ENCODE results near the gene SLC15A2. TPM values are rescaled to one million over a fixed set of nuclear protein-coding genes. Genes with fewer than 3 reads are reported as not detected.

Gene SLC15A2
- total and polyA plus RNA-seq, 10 donors: 4.3 to 18.7 (median 11.2) TPM

DNA sequence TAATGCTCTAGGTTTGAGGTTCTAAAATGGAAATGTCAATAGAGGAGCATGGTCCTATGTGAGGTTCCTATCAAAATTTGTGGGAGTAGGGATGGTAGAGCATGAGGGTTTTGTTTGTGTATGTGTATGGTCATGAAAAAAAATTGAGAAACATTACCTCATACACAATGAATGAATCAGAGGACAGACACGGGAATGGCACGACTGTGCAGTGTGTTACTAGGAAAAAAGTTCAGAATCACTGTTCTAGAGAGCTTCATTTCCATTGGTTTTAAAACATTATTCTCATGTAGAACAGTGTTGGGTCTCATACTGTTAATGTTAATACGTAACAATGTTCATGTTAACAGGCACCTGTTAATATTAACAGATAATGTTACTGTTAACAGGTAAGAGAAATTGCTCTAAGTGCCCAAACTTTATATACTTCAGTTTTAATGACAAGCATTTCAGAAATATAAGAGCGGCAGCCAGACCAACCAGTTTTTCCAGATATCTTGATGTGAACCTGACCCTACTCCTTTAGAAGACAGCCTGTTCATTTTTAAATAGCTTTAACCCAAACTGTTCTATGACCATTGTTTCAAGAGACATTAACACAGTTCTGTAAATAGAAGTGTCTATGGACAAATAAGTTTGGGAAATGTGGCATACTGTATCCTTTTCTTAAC lies 48.0 kb downstream of the SLC15A2 start:
- H3K27me3 ChIP-seq (replicated peaks in 1 of 7): no peaks in the 10 kb centered on the region
- intact Hi-C loops (cut with DNase I; ENCODE audit: low total_unique reads): no loop called here
- WGBS, 5 donors: 90 to 94% (median 92%) methylated on average over 4 of the region's 4 CpGs
- H3K4me1 ChIP-seq: no peaks in the 10 kb centered on the region
- peaks cover 0 to 74% (median 16%) of the 10 kb centered on the region in 6 donors for H3K36me3 ChIP-seq
- H3K9me3 ChIP-seq: no peaks in the 10 kb centered on the region
- no peak overlapping the region for H3K27ac ChIP-seq
- no peak overlapping the region for H3K4me3 ChIP-seq
- no peak for DNase-seq
- TF ChIP-seq, protein P1, sequence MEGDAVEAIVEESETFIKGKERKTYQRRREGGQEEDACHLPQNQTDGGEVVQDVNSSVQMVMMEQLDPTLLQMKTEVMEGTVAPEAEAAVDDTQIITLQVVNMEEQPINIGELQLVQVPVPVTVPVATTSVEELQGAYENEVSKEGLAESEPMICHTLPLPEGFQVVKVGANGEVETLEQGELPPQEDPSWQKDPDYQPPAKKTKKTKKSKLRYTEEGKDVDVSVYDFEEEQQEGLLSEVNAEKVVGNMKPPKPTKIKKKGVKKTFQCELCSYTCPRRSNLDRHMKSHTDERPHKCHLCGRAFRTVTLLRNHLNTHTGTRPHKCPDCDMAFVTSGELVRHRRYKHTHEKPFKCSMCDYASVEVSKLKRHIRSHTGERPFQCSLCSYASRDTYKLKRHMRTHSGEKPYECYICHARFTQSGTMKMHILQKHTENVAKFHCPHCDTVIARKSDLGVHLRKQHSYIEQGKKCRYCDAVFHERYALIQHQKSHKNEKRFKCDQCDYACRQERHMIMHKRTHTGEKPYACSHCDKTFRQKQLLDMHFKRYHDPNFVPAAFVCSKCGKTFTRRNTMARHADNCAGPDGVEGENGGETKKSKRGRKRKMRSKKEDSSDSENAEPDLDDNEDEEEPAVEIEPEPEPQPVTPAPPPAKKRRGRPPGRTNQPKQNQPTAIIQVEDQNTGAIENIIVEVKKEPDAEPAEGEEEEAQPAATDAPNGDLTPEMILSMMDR (IDR thresholded peaks at IDR 0.05 in 8 of 11, conservative IDR thresholded peaks at IDR 0.05 in 3 of 11): no peak
- TF ChIP-seq POLR2A (IDR thresholded peaks at IDR 0.05) (no peak), POLR2AphosphoS5 (IDR thresholded peaks at IDR 0.05) (no peak)

DNA sequence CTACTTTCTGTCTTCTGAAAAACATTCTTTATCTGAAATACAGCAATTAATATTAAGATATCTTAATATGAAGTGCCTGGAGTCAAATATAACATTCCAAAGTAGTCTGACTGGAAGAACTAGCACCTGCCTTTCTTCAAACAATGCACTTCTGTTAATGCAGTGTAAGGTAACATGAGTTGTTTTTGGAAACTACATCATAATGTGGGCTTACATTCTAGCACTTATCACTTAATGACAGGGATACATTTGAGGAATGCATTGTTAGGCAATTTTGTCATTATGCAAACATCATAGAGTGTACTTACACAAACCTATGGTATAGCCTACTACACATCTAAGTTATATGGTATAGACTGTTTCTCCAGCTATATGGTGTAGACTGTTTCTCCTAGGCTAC lies 49.2 kb downstream of the SLC15A2 start:
- H3K27ac ChIP-seq: no peak overlapping the region
- no peak for DNase-seq
- no peaks in the 10 kb centered on the region for H3K9me3 ChIP-seq
- no peaks in the 10 kb centered on the region for H3K4me1 ChIP-seq
- no peaks in the 10 kb centered on the region for H3K27me3 ChIP-seq (replicated peaks in 1 of 7)
- TF ChIP-seq, protein P1 (IDR thresholded peaks at IDR 0.05 in 8 of 11, conservative IDR thresholded peaks at IDR 0.05 in 3 of 11): no peak
- no peak for TF ChIP-seq POLR2AphosphoS5 (IDR thresholded peaks at IDR 0.05)
- TF ChIP-seq POLR2A (IDR thresholded peaks at IDR 0.05): no peak
- H3K4me3 ChIP-seq: no peak overlapping the region
- intact Hi-C loops (cut with DNase I; ENCODE audit: low total_unique reads): no loop called here
- peaks cover 0 to 69% (median 16%) of the 10 kb centered on the region in 6 donors for H3K36me3 ChIP-seq

DNA sequence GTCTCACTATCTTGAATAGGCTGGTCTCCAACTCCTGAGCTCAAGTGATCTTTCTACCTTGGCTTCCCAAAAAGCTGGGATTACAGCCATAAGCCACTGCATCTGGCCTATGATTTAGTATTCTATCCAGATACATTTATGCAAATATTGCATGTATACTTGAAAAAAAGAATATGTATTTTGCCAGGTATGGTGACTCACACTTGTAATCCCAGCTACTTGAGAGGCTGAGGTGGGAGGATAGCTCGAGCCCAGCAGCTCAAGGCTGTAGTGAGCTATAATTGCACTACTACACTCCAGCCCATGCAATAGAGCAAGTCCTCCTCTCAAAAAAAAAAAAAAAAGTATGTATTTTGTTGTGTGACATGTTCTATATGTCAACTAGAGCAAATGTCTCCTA lies 54.4 kb downstream of the SLC15A2 start:
- no peak for DNase-seq
- H3K9me3 ChIP-seq: peaks cover 4 to 29% (median 21%) of the 10 kb centered on the region in 8 donors
- H3K27me3 ChIP-seq (replicated peaks in 1 of 7): no peaks in the 10 kb centered on the region
- H3K4me1 ChIP-seq: no peaks in the 10 kb centered on the region
- H3K4me3 ChIP-seq: no peak overlapping the region
- TF ChIP-seq POLR2AphosphoS5 (IDR thresholded peaks at IDR 0.05) (no peak), POLR2A (IDR thresholded peaks at IDR 0.05) (no peak)
- TF ChIP-seq, protein P1 (IDR thresholded peaks at IDR 0.05 in 8 of 11, conservative IDR thresholded peaks at IDR 0.05 in 3 of 11): no peak
- no peak overlapping the region for H3K27ac ChIP-seq
- WGBS, 5 donors: 89 to 100% (median 96%) methylated on average over 1 of the region's 1 CpG
- peaks cover 0 to 28% (median 0%) of the 10 kb centered on the region in 6 donors for H3K36me3 ChIP-seq
- intact Hi-C loops (cut with DNase I; ENCODE audit: low total_unique reads): no loop called here

DNA sequence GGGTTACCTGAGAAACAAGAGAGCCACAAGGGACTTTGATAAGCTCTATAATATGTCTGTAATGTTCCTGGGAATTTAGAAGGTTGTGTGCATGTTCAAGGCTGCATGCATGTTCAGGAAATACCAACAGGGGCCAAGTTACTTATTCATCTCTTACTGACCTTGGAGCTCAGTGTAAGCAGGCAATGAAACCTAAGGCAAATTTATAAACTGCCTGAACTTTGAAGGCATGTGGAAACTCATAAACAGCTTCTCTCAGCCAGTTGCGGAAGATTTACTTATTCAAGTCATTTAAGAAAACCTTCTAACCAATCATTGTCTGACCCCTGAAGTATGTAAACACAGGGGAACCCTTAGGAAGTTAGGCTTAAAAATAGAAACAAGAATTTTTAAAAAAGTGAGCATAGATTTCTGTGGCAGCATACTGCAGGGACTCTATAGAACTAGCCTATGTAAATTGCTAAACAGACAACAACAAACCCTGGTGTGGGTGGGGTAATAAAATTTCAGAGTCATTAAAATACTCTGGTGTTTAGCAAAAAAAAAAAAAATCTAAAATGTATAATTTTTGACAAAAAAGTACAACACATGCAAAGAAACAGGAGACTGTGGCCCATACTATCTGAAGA lies 57.2 kb downstream of the SLC15A2 start:
- peaks cover 0 to 3% (median 0%) of the 10 kb centered on the region in 6 donors for H3K4me1 ChIP-seq
- TF ChIP-seq POLR2A (IDR thresholded peaks at IDR 0.05): no peak
- TF ChIP-seq, protein P1 (IDR thresholded peaks at IDR 0.05 in 8 of 11, conservative IDR thresholded peaks at IDR 0.05 in 3 of 11): no peak
- no peak for TF ChIP-seq POLR2AphosphoS5 (IDR thresholded peaks at IDR 0.05)
- no peaks in the 10 kb centered on the region for H3K27me3 ChIP-seq (replicated peaks in 1 of 7)
- DNase-seq: no peak
- H3K27ac ChIP-seq: no peak overlapping the region
- intact Hi-C loops (cut with DNase I; ENCODE audit: low total_unique reads): no loop called here
- 0 to 75% (median 39%) methylated on average over 1 of the region's 1 CpG for WGBS, 5 donors
- peaks cover 4 to 38% (median 23%) of the 10 kb centered on the region in 8 donors for H3K9me3 ChIP-seq
- H3K36me3 ChIP-seq: peaks cover 0 to 11% (median 0%) of the 10 kb centered on the region in 6 donors
- H3K4me3 ChIP-seq: no peak overlapping the region

Data from spleen (tissue), 11 donors.